NCI-H82 (cell line): ENCODE measurements around the gene NUAK2.

Experiments
- DNase-seq: peaks from one replicate; lab custom pipeline; 2025; lab: John Stamatoyannopoulos, UW

Gene NUAK2

GRCh38 chr1:205346956-205347574, 25.5 kb upstream of the NUAK2 start:
- DNase-seq: peak; percentile 60

DNA sequence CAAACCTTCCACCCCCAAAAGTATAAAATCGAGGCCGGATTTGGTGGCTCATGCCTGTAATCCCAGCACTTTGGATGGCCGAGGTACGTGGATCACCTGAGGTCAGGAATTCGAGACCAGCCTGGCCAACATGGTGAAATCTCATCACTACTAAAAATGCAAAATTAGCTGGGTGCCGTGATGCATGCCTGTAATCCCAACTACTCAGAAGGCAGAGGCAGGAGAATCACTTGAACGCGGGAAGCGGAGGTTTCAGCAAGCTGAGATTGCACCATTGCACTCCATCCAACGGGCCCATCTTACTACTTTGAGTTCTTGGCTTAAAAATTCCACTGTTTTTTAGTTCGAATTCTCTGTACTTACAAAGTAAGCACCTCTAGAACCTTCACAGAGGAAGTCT, 24.2 kb upstream of the NUAK2 start:
- no peak for DNase-seq

DNA sequence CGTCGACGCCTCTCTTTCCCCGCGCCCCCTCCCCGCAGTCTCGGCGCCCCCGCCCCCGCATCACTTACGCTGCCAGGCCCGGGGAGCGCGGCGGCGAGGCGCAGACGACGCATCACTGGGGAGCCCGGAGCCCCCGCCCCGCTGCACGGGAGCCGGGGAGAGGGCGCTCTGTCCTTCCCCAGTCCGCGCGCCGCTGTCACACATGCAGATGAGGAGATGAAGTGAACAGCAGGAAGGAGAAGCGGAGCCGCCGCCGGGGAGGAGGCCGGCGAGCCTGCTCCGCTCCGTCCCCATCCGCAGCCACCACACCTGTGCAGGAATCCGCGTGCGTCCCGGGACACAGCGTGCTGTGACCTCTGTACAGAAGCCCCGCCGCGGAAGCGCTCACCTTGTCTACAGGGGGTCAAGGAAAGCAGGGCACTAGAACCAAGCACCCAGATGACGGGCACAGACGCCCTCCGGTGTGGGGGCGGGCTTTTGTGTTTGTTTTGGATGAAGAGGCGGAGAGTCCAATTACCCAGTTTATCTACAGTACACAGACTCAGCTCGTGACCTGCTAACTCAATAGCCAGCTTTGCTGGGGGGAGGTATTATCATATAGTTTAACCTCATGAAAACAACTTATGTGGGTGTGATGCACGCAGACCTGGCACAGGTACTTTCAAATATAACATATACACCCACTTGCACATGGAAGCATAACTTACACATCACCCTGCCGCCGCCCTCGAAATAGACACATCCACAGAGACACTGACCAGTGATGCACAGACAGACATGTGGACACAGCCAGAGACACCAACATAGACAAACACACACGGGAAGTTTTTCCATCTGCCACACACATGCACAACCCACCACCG, 22.8 kb upstream of the NUAK2 start:
- peak; percentile 77 for DNase-seq

GRCh38 chr1:205343431-205344065, 22.0 kb upstream of the NUAK2 start:
- peak; percentile 56 for DNase-seq

DNA sequence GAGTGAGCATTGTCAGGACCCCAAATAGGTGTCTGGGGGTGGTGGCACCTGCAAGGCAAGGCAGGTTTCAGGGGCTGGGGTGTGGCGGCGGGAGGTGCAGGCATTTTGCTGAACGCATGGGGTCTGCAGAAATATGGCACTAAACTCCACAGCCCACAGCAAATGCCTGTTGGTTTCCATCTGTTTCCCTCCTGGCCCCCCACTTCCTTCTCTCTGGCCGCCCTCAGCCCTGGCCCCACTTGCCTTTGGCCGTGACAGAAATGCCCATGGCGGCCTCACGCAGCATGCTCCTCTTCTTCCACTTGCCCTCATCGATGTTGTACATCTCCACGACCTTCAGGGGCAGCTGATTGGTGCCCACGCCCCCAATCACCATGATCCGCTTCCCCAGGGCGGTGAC, 21.4 kb upstream of the NUAK2 start:
- DNase-seq: no peak

DNA sequence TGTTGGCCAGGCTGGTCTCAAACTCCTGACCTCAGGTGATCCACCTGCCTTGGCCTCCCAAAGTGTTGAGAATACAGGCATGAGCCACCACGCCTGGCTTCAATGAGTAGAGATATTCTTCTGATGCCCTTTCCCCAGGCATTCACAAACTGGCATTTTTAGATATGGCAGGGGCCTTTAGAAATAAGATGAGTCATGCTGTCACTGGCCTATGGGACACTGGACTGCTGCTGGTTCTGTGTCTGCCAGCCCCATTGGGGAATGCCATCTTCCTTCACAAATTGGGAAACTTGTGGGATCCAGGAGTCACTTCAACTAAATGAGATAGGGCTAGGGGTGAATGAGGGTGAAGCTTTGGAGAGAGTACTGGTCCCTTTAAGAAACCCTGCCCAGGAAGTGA, 19.1 kb upstream of the NUAK2 start:
- DNase-seq: no peak

- DNase-seq: no peak
These were observed 18.2 kb upstream of the NUAK2 start for GRCh38 chr1:205339717-205340116.

DNA sequence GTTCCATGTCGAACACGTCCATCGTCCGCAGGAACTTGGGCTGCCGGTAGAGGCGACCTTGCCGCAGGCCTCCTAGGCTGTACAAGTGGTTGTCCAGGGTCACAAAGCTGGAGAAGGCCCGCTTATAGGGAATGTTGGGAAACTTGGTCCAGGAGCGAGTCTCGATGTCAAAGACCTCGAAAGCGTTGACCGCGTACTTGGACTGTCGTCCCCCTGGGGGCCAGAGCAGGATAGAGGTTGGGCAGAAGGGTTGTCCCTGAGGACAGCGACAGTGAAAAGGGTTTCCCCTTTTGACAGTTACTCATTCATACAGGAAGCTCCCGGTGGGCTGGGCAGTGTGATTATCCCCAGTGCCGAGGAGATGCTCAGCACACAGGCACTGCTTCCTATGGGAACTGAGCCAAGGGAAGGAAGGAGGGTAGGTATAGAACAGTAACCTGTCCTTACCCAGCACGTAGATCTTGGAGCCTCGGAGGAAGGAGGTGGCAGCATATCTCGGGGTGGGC, 17.7 kb upstream of the NUAK2 start:
- no peak for DNase-seq

GRCh38 chr1:205338011-205338410, 16.5 kb upstream of the NUAK2 start:
- peak; percentile 93 for DNase-seq

- peak; percentile 76 for DNase-seq
These were observed 15.9 kb upstream of the NUAK2 start for GRCh38 chr1:205337481-205337880.

GRCh38 chr1:205335692-205336091, 14.1 kb upstream of the NUAK2 start:
- DNase-seq: peak; percentile 96

DNA sequence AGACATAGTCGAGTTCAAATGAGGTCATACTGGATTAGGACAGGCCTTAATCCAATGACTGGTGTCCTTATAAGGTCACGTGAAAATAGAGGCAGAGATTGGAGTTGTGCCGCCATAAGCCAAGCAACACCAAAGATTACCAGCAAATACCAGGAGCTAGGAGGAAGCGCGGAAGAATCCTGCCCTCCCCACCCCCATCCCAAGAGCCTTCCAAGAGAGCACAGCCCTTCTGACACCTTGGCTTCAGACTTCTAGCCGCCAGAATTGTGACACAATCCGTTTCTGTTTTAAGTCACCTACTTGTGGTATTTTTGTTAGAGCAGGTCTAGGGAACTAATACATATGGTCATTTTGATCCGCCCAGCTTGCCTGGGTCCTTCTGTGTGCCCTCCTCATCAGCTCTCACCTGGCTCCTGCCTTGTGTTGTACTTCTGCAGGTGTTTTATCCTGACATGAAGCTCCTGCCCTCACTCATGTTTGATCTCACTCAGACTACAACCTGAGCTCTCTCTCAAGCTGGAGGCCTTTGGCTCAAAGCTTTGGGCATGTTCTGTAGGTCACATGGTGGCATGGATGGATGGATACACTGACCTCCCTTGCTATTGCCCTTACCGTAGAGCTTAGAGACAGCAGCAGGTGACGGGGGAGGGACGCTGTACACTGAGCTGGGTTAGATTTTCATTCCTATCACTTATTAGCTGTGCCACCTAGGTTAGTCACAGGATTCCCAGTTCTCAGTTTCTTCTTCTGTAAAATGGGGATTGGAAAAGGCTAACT, 10.7 kb upstream of the NUAK2 start:
- DNase-seq: peak; percentile 95

DNA sequence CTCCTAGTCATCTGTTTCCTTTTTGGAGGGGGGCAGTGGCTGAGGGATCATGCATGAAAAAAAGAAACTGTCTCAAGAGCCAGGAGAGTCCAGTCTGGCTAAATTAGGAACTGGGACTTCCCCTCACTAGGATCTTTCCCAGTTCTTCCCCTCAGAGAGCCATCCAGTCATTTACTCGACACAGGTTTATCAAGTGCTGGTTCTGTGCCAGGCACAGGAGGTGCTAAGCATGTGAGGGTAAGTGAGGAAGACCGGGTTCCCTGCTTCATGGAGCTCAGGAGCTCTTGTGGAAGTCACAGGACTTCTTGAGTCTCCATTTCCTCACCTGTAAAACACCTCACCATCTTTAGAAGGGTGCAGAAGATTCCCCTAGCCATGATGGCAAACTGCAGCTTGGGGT, 8.6 kb upstream of the NUAK2 start:
- no peak for DNase-seq

DNA sequence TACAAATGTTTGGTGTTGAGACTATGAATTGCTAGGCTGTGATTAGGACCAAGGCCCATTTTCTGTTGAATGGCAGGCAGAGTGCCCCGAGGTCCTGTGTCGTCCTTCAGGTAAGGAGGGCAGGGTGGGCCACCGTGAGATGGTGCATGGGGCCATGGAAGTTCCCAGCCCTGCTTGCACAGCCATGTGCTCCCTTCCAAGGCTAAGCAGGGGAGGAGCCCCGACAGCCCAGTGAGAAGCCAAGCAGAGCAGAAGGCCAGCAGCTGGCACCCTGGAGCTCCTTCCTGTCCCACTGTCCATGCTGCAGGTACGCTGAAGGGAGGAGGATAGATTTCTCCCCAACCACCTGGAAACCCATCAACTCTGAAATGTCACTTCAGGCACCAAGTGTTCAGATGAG, 8.2 kb upstream of the NUAK2 start:
- peak; percentile 54 for DNase-seq

GRCh38 chr1:205328476-205328875, 6.9 kb upstream of the NUAK2 start:
- no peak for DNase-seq

GRCh38 chr1:205326812-205327466, 5.4 kb upstream of the NUAK2 start:
- peak; percentile 39 for DNase-seq

- peak; percentile 95 for DNase-seq
These were observed 3.9 kb upstream of the NUAK2 start for GRCh38 chr1:205325334-205325884.

DNA sequence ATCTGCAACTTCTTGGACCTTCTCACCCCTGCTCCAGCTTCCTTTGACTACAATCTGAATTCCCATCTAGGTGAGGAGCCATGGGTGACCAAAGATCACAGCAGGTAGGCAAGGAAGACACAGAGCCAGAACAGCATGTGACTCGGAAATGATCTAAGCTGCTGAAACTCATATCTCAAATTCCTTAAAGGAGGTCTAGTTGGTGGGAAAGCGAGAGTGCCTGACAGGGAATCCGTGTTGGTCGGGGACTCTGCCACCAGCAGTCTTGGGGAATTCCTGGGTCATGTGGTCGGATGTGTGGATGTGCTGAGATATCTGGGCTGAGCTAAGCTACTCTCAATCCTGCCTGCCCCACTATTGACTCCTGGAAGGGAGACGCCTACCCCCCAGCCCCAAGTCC, 3.2 kb upstream of the NUAK2 start:
- DNase-seq: peak; percentile 54

- DNase-seq: no peak
These were observed 2.2 kb upstream of the NUAK2 start for GRCh38 chr1:205323794-205324193.

- DNase-seq: no peak
These were observed 376 bp upstream of the NUAK2 start for GRCh38 chr1:205321959-205322283.
